Choroid plexus epithelial cell (primary cell): ENCODE results near the gene SH3BP5L.
"Not testable (repeated sequence)": the region's sequence is repeated elsewhere in the genome, so short reads cannot be mapped to it uniquely, and the experiment has no call there.

Source experiments
- DNase-seq: peaks from one replicate; pipeline ENCODE4 v3.0.0-alpha.2; 2010; ENCODE audit warnings: low read depth
- H3K4me3 ChIP-seq: 2 replicates; pipeline ENCODE4 v1.5.1; 2011; ENCODE audit warnings: low read depth, mild to moderate bottlenecking, control low read depth, low read length, moderate library complexity
- CTCF ChIP-seq: conservative IDR thresholded peaks from 2 replicates; pipeline ENCODE4 v1.5.1; 2011; ENCODE audit warnings: low read depth, mild to moderate bottlenecking, control low read depth, inconsistent platforms, low read length, moderate library complexity

SH3BP5L gene

GRCh38 chr1:248839168-248839555 is 13.4 kb upstream of the SH3BP5L start:
- no peak for DNase-seq
- H3K4me3 ChIP-seq = peak overlapping the region; percentile 95
- TF ChIP-seq CTCF = no peak

GRCh38 chr1:248838357-248839167 is 12.8 kb upstream of the SH3BP5L start:
- H3K4me3 ChIP-seq = peak overlapping the region; percentile 95
- peak; percentile 89 for DNase-seq
- no peak for TF ChIP-seq CTCF

- TF ChIP-seq CTCF = no peak
- H3K4me3 ChIP-seq = peak within 1 kb of the TSS; percentile 95
- DNase-seq = peak; percentile 99
Measured at GRCh38 chr1:248837781-248838356, 12.2 kb upstream of the SH3BP5L start, which contains the start of gene ZNF672. TSS of gene ZNF672 (plus strand) at chr1:248838224. CDS start at chr1:248847275, 9,051 bp downstream.

- DNase-seq = no peak
Measured at GRCh38 chr1:248837045-248837780, 11.5 kb upstream of the SH3BP5L start.

GRCh38 chr1:248834343-248834940 is 8.7 kb upstream of the SH3BP5L start:
- H3K4me3 ChIP-seq = no peak overlapping the region
- no peak for TF ChIP-seq CTCF
- DNase-seq = no peak

More at GRCh38 chr1:248837045-248837780, 11.5 kb upstream of the SH3BP5L start:
- H3K4me3 ChIP-seq = peak overlapping the region; percentile 72
- no peak for TF ChIP-seq CTCF

- no peak for DNase-seq
- no peak overlapping the region for H3K4me3 ChIP-seq
- no peak for TF ChIP-seq CTCF
Measured at GRCh38 chr1:248831842-248832241, 6.1 kb upstream of the SH3BP5L start.

GRCh38 chr1:248830718-248831017 is 5.0 kb upstream of the SH3BP5L start:
- H3K4me3 ChIP-seq, DNase-seq: not testable (repeated sequence)
